CD8-positive, alpha-beta memory T cell (primary cell): ENCODE data around the gene CCDC198. TPM values are rescaled to one million over a fixed set of nuclear protein-coding genes. Genes with fewer than 3 reads are reported as not detected.
A peak's percentile ranks its signal among the peaks of the same experiment; 100 is the strongest.

Experiments
- CTCF ChIA-PET: fragments of 350-600 bp; sonication (Branson Sonifier 250); formaldehyde crosslinking; loops from one replicate; lab custom pipeline; 2021; ENCODE audit warnings: antibody characterized with exemption; lab: Charles Lee
- POLR2A ChIA-PET: fragments of 350-600 bp; sonication (Branson Sonifier 250); formaldehyde crosslinking; loops from one replicate; lab custom pipeline; 2021; ENCODE audit warnings: antibody characterized with exemption; lab: Charles Lee
- DNase-seq, 5 donors: peaks; one replicate each; pipeline versions ENCODE4 v3.0.0 to v3.0.0-alpha.2; 2020 to 2022; ENCODE audit warnings: mixed read lengths in 1 of 5
- H3K27ac ChIP-seq: one replicate; pipeline ENCODE4 v1.7.0; 2013; ENCODE audit warnings: low read depth, mild to moderate bottlenecking, low read length, moderate library complexity
- H3K27me3 ChIP-seq: 2 replicates; pipeline ENCODE4 v1.7.0; 2013; ENCODE audit warnings: low read length, mild to moderate bottlenecking; ENCODE audit not compliant: insufficient read depth, poor library complexity, severe bottlenecking
- H3K36me3 ChIP-seq: 2 replicates; pipeline ENCODE4 v1.7.0; 2013; ENCODE audit warnings: mild to moderate bottlenecking, low read length, moderate library complexity; ENCODE audit not compliant: insufficient read depth
- H3K4me1 ChIP-seq: 2 replicates; pipeline ENCODE4 v1.7.0; 2013; ENCODE audit warnings: mild to moderate bottlenecking, low read length, moderate library complexity; ENCODE audit not compliant: insufficient read depth
- H3K4me3 ChIP-seq: 2 replicates; pipeline ENCODE4 v1.7.0; 2013; ENCODE audit warnings: mild to moderate bottlenecking, low read length
- H3K9me3 ChIP-seq: 2 replicates; pipeline ENCODE4 v1.7.0; 2013; ENCODE audit warnings: mild to moderate bottlenecking, low read length
- H3K27ac Mint-ChIP-seq, 8 donors: one replicate each; pipeline ENCODE4 v1.8.0; 2020 to 2021; ENCODE audit warnings: mixed read lengths in 8 of 8, mild to moderate bottlenecking in 6 of 8, inconsistent platforms in 3 of 8, moderate library complexity in 3 of 8
- H3K27me3 Mint-ChIP-seq, 2 donors: one replicate each; pipeline ENCODE4 v1.8.0; 2020 to 2021; ENCODE audit warnings: mixed read lengths in 2 of 2, mild to moderate bottlenecking in 1 of 2, moderate library complexity in 1 of 2
- H3K36me3 Mint-ChIP-seq, 3 donors: one replicate each; pipeline ENCODE4 v1.8.0; 2020 to 2021; ENCODE audit warnings: mixed read lengths in 3 of 3, inconsistent platforms in 1 of 3, mild to moderate bottlenecking in 1 of 3
- H3K4me1 Mint-ChIP-seq, 3 donors: one replicate each; pipeline ENCODE4 v1.8.0; 2020 to 2021; ENCODE audit warnings: mixed read lengths in 3 of 3, inconsistent platforms in 1 of 3, mild to moderate bottlenecking in 1 of 3
- H3K4me3 Mint-ChIP-seq, 7 donors: one replicate each; pipeline ENCODE4 v1.8.0; 2020 to 2021; ENCODE audit warnings: mixed read lengths in 7 of 7, mild to moderate bottlenecking in 6 of 7, moderate library complexity in 4 of 7, inconsistent platforms in 2 of 7
- H3K9me3 Mint-ChIP-seq, 5 donors: one replicate each; pipeline ENCODE4 v1.8.0; 2020 to 2022; ENCODE audit warnings: mixed read lengths in 5 of 5, mild to moderate bottlenecking in 3 of 5, moderate library complexity in 2 of 5, inconsistent platforms in 1 of 5
- polyA plus RNA-seq: library from polyadenylated mRNA; unstranded; fragments of 300-500 nt; fragmentation: Illumina TruSeq; gene quantifications from one replicate; pipeline ENCODE4 v1.2.3, GENCODE V29; 2021
- total RNA-seq, 2 experiments: library from RNA; stranded (reverse); gene quantifications; one replicate each; pipeline ENCODE4 v1.2.3, GENCODE V29; 2021

The CCDC198 gene
- total RNA-seq, result not detected
- not detected for polyA plus RNA-seq

GRCh38 chr14:57493467-57494181 is at the start of gene CCDC198:
TSS of gene CCDC198 (minus strand) at chr14:57493857. CDS start at chr14:57493715, 142 bp downstream.
- H3K27me3 Mint-ChIP-seq, result no peaks in the 10 kb centered on the region
- H3K27ac ChIP-seq, result no peak within 1 kb of the TSS
- no peaks in the 10 kb centered on the region for H3K36me3 Mint-ChIP-seq
- ChIA-PET CTCF (no interaction called here), POLR2A (no interaction called here)
- no peaks in the 10 kb centered on the region for H3K9me3 Mint-ChIP-seq
- no peak within 1 kb of the TSS for H3K27ac Mint-ChIP-seq
- H3K4me3 Mint-ChIP-seq, result no peak within 1 kb of the TSS
- no peaks in the 10 kb centered on the region for H3K9me3 ChIP-seq
- H3K4me1 ChIP-seq, result no peaks in the 10 kb centered on the region
- no peak for DNase-seq
- H3K4me1 Mint-ChIP-seq, result peaks cover 2 to 8% (median 7%) of the 10 kb centered on the region in 3 donors
- no peaks in the 10 kb centered on the region for H3K27me3 ChIP-seq
- H3K36me3 ChIP-seq, result no peaks in the 10 kb centered on the region
- H3K4me3 ChIP-seq, result no peak within 1 kb of the TSS

DNA sequence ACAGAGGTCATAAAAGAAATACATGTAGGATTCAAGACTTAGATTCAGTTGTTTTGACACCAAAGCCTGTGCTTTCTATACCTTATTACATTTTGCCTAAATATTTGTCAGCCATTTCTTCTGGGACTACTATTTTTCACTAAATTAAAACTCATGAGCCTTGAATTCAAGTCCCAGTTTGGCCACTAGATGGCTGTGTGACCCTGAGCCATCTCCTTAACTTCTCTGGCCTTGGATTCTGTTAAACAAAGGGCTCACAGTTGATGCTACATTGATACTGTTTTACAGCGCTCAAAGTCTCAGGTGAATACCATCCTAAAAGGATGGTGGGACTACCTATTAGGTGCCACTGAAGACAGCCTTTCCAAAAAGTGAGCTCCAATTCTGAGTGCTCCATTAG is 39.6 kb upstream of the CCDC198 start:
- no peak overlapping the region for H3K4me3 Mint-ChIP-seq
- no peak for DNase-seq
- H3K27me3 Mint-ChIP-seq, result peaks cover 2 to 4% of the 10 kb centered on the region in 2 donors
- Histone ChIP-seq H3K27ac (no peak overlapping the region), H3K9me3 (no peaks in the 10 kb centered on the region), H3K27me3 (no peaks in the 10 kb centered on the region), H3K36me3 (no peaks in the 10 kb centered on the region), H3K4me1 (no peaks in the 10 kb centered on the region), H3K4me3 (no peak overlapping the region)
- H3K9me3 Mint-ChIP-seq, result peaks cover 0 to 33% (median 14%) of the 10 kb centered on the region in 5 donors
- H3K4me1 Mint-ChIP-seq, result no peaks in the 10 kb centered on the region
- no peak overlapping the region for H3K27ac Mint-ChIP-seq
- ChIA-PET CTCF (no interaction called here), POLR2A (no interaction called here)
- peaks cover 0 to 5% (median 2%) of the 10 kb centered on the region in 3 donors for H3K36me3 Mint-ChIP-seq

DNA sequence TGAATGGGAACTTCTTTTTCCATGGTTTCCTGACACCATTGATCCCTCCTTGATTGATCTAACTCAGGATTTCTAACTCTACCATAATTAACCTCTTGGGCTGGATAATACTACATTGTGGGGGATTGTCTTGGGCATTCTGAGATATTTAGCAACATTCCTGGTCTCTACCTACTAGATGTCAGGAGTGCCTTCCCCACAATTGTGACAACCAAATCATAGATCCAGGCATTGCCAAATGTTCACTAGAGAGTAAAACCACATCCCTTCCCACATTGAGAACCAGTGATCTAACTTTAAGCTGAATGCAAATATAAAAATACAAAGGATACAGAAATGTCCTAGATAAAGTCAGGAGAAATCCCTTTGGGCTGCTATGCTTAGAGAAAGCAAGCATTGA is 36.9 kb upstream of the CCDC198 start:
- Mint-ChIP-seq H3K27me3 (peaks cover 0 to 4% of the 10 kb centered on the region in 2 donors), H3K4me1 (no peaks in the 10 kb centered on the region), H3K9me3 (peaks cover 4 to 30% (median 24%) of the 10 kb centered on the region in 5 donors), H3K27ac (peak overlapping the region in 1 of 8 donors; percentile 28), H3K4me3 (no peak overlapping the region), H3K36me3 (peaks cover 0 to 7% (median 2%) of the 10 kb centered on the region in 3 donors)
- H3K4me1 ChIP-seq, result no peaks in the 10 kb centered on the region
- H3K4me3 ChIP-seq, result no peak overlapping the region
- H3K9me3 ChIP-seq, result no peaks in the 10 kb centered on the region
- no peak for DNase-seq
- H3K36me3 ChIP-seq, result no peaks in the 10 kb centered on the region
- ChIA-PET CTCF (no interaction called here), POLR2A (no interaction called here)
- H3K27me3 ChIP-seq, result no peaks in the 10 kb centered on the region
- no peak overlapping the region for H3K27ac ChIP-seq

GRCh38 chr14:57526942-57527341 is 33.3 kb upstream of the CCDC198 start:
- H3K4me3 Mint-ChIP-seq, result no peak overlapping the region
- no peak overlapping the region for H3K27ac Mint-ChIP-seq
- no peak overlapping the region for H3K4me3 ChIP-seq
- H3K4me1 ChIP-seq, result no peaks in the 10 kb centered on the region
- peaks cover 0 to 18% (median 2%) of the 10 kb centered on the region in 3 donors for H3K36me3 Mint-ChIP-seq
- no peaks in the 10 kb centered on the region for H3K27me3 ChIP-seq
- no peak for DNase-seq
- ChIA-PET CTCF (no interaction called here), POLR2A (no interaction called here)
- peaks cover 0 to 4% of the 10 kb centered on the region in 2 donors for H3K27me3 Mint-ChIP-seq
- no peaks in the 10 kb centered on the region for H3K36me3 ChIP-seq
- no peaks in the 10 kb centered on the region for H3K4me1 Mint-ChIP-seq
- H3K9me3 ChIP-seq, result no peaks in the 10 kb centered on the region
- no peak overlapping the region for H3K27ac ChIP-seq
- peaks cover 26 to 54% (median 52%) of the 10 kb centered on the region in 5 donors for H3K9me3 Mint-ChIP-seq

DNA sequence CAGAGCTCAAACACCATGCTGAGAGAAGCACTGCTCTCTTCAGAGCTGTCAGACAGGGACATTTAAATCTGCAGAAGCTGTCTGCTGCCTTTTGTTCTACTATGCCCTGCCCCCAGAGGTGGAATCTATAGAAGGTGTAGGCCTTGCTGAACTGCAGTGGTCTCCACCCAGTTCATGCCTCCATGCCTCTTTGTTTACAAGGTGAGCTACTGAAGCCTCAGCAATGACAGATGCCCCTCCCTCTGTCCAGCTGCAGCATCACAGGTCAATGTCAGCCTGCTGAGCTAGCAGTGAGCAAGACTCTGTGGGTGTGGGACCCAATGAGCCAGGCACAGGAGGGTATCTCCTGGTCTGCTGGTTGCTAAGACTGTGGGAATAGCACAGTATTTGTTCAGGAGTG is 25.4 kb upstream of the CCDC198 start:
- peaks cover 0 to 7% of the 10 kb centered on the region in 2 donors for H3K27me3 Mint-ChIP-seq
- no peaks in the 10 kb centered on the region for H3K4me1 ChIP-seq
- peaks cover 27 to 62% (median 57%) of the 10 kb centered on the region in 5 donors for H3K9me3 Mint-ChIP-seq
- H3K4me3 Mint-ChIP-seq, result no peak overlapping the region
- no peak overlapping the region for H3K27ac ChIP-seq
- CTCF ChIA-PET, result no interaction called here
- no peaks in the 10 kb centered on the region for H3K27me3 ChIP-seq
- POLR2A ChIA-PET, result no interaction called here
- H3K36me3 Mint-ChIP-seq, result peaks cover 0 to 15% (median 0%) of the 10 kb centered on the region in 3 donors
- DNase-seq, result no peak
- no peak overlapping the region for H3K27ac Mint-ChIP-seq
- H3K4me3 ChIP-seq, result no peak overlapping the region
- H3K9me3 ChIP-seq, result no peaks in the 10 kb centered on the region
- H3K36me3 ChIP-seq, result no peaks in the 10 kb centered on the region
- H3K4me1 Mint-ChIP-seq, result no peaks in the 10 kb centered on the region

DNA sequence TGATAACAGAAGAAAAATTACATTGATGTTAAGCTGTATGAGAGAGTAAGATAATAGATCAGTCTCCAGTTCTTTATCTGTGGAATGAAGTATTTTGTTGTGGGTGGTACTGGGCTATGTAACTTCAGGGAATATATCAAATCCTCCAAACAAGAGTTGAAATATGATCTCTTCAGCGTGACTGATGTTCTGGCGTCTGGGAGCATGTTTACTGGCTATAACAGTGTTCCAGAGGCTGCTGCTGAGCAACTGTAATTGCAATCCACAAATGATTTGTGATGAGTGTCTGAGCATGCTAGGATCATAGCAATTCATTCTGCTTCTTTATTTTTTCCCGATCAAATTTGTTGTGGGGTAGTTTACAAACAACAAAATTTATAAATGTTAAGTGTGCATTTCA is 18.6 kb upstream of the CCDC198 start:
- Histone ChIP-seq H3K4me3 (no peak overlapping the region), H3K27ac (no peak overlapping the region), H3K27me3 (no peaks in the 10 kb centered on the region), H3K9me3 (no peaks in the 10 kb centered on the region), H3K36me3 (no peaks in the 10 kb centered on the region), H3K4me1 (no peaks in the 10 kb centered on the region)
- ChIA-PET POLR2A (no interaction called here), CTCF (no interaction called here)
- Mint-ChIP-seq H3K27ac (no peak overlapping the region), H3K4me1 (no peaks in the 10 kb centered on the region), H3K9me3 (peaks cover under 1 to 32% (median 15%) of the 10 kb centered on the region in 5 donors), H3K36me3 (peaks cover 0 to 4% (median 0%) of the 10 kb centered on the region in 3 donors), H3K27me3 (peaks cover 0 to 1% of the 10 kb centered on the region in 2 donors), H3K4me3 (no peak overlapping the region)
- no peak for DNase-seq

- Histone ChIP-seq H3K4me1 (no peaks in the 10 kb centered on the region), H3K36me3 (no peaks in the 10 kb centered on the region), H3K4me3 (no peak overlapping the region), H3K27me3 (no peaks in the 10 kb centered on the region), H3K27ac (no peak overlapping the region), H3K9me3 (no peaks in the 10 kb centered on the region)
- peaks cover 0 to 1% of the 10 kb centered on the region in 2 donors for H3K27me3 Mint-ChIP-seq
- H3K4me1 Mint-ChIP-seq, result no peaks in the 10 kb centered on the region
- H3K9me3 Mint-ChIP-seq, result peaks cover 0 to 5% (median 0%) of the 10 kb centered on the region in 5 donors
- peaks cover 0 to 4% (median 0%) of the 10 kb centered on the region in 3 donors for H3K36me3 Mint-ChIP-seq
- H3K4me3 Mint-ChIP-seq, result no peak overlapping the region
- H3K27ac Mint-ChIP-seq, result no peak overlapping the region
- DNase-seq, result no peak
- POLR2A ChIA-PET, result no interaction called here
- CTCF ChIA-PET, result no interaction called here
Measured at GRCh38 chr14:57508756-57509155, 15.1 kb upstream of the CCDC198 start.

DNA sequence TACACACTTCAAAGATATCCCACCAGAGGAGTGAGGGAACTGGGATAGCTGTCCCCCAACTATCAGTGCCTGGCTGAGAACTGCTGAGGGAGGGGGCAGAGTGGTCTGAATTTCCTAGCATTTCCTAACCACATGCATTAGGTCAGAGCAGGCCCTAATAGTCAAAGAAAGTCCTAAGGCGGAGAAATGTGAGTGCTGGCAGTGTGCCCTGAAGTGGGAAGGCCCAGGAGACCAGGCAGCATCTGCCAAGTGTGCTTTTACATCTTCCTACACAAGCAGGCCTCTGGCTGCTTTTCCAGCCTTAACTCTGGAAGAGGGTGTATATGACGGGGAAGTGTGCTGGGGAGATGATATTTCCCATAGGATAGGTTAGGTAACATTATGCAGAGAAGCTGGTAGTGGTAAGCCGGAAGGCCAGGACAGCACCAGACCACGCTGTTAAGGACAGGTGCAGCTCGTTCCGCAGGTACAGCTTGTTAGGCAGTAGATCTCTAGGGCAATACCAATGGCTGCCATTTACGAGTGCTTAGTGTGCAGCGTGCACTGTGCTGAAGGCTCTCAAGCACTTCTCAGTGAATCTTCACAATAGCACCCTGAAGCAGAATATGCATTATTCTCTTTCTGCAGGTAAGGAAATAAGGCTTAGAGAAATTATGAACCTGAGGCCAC is 9.1 kb upstream of the CCDC198 start:
- peaks cover 0 to 11% (median 0%) of the 10 kb centered on the region in 3 donors for H3K36me3 Mint-ChIP-seq
- no peak overlapping the region for H3K4me3 Mint-ChIP-seq

More for the DNA sequence above, 9.1 kb upstream of the CCDC198 start:
- H3K9me3 Mint-ChIP-seq, result peaks cover 0 to 14% (median 0%) of the 10 kb centered on the region in 5 donors
- H3K27ac Mint-ChIP-seq, result no peak overlapping the region
- H3K4me1 Mint-ChIP-seq, result no peaks in the 10 kb centered on the region
- Histone ChIP-seq H3K4me1 (no peaks in the 10 kb centered on the region), H3K27me3 (no peaks in the 10 kb centered on the region), H3K36me3 (no peaks in the 10 kb centered on the region), H3K27ac (no peak overlapping the region), H3K4me3 (no peak overlapping the region), H3K9me3 (no peaks in the 10 kb centered on the region)
- no peak for DNase-seq
- ChIA-PET CTCF (no interaction called here), POLR2A (no interaction called here)
- peaks cover 0 to 1% of the 10 kb centered on the region in 2 donors for H3K27me3 Mint-ChIP-seq
